Liver (tissue), 3 donors: Measurements from ENCODE around the gene AAK1.

Experiments used
- CTCF ChIP-seq: fragments of 150-350 bp; IDR thresholded peaks from 2 replicates; pipeline ENCODE4 v1.5.1; 2017; ENCODE audit warnings: improper control_type of control experiment, low read depth, low read length; ENCODE audit not compliant: missing input control
- GABPA ChIP-seq, 2 donors: IDR thresholded peaks in 1 of 2; conservative IDR thresholded peaks in 1 of 2; 2 replicates each; pipeline ENCODE4 v1.6.1; 2016; ENCODE audit warnings: antibody characterized with exemption in 2 of 2, mild to moderate bottlenecking in 1 of 2, moderate library complexity in 1 of 2
- MAX ChIP-seq: IDR thresholded peaks from 2 replicates; pipeline ENCODE4 v1.6.1; 2016; ENCODE audit warnings: antibody characterized with exemption
- SP1 ChIP-seq: IDR thresholded peaks from 2 replicates; pipeline ENCODE4 v1.6.1; 2018; ENCODE audit warnings: antibody characterized with exemption, mild to moderate bottlenecking
- TAF1 ChIP-seq: conservative IDR thresholded peaks from 2 replicates; pipeline ENCODE4 v1.6.1; 2016; ENCODE audit warnings: antibody characterized with exemption, mild to moderate bottlenecking
- ZBTB33 ChIP-seq: IDR thresholded peaks from 2 replicates; pipeline ENCODE4 v1.6.1; 2016; ENCODE audit warnings: antibody characterized with exemption
- donor health status: healthy.
- donor health status: healthy.

- TF ChIP-seq ZBTB33 (no peak), CTCF (no peak), GABPA (IDR thresholded peaks at IDR 0.05 in 1 of 2, conservative IDR thresholded peaks at IDR 0.05 in 1 of 2) (no peak), TAF1 (no peak), MAX (no peak), SP1 (no peak)
Observed at GRCh38 chr2:69579536-69579935, 64.0 kb downstream of the AAK1 start.
